PFSK-1 (cell line): ENCODE results near the gene CD300A.

Experiments used
- FOXP2 ChIP-seq: optimal IDR thresholded peaks from 2 replicates; pipeline ENCODE3; 2011; ENCODE audit warnings: borderline replicate concordance, control low read depth, inconsistent platforms; ENCODE audit not compliant: insufficient read depth; ENCODE audit errors: extremely low read length, extremely low read depth
- POLR2AphosphoS5 ChIP-seq: IDR thresholded peaks from 2 replicates; pipeline ENCODE4 v1.6.1; 2012; ENCODE audit warnings: low read depth, mild to moderate bottlenecking, control low read depth, low read length, moderate library complexity
- SIN3A ChIP-seq: IDR thresholded peaks from 2 replicates; pipeline ENCODE4 v1.6.1; 2012; ENCODE audit warnings: mild to moderate bottlenecking, low read length, moderate library complexity, borderline replicate concordance; ENCODE audit not compliant: insufficient read depth
- TAF1 ChIP-seq: IDR thresholded peaks from 2 replicates; pipeline ENCODE4 v1.6.1; 2012; ENCODE audit warnings: low read length, control low read depth, borderline replicate concordance; ENCODE audit not compliant: insufficient read depth
- TF ChIP-seq, protein P1 (sequence below), 2 experiments: IDR thresholded peaks; 2 replicates each; pipeline versions ENCODE4 v1.6.1 to v1.8.0; 2011 to 2012; ENCODE audit warnings: low read depth in 2 of 2, low read length in 2 of 2, control low read depth in 1 of 2, inconsistent platforms in 1 of 2, mild to moderate bottlenecking in 1 of 2, moderate library complexity in 1 of 2; ENCODE audit not compliant: insufficient read depth in 1 of 2

The CD300A gene

DNA sequence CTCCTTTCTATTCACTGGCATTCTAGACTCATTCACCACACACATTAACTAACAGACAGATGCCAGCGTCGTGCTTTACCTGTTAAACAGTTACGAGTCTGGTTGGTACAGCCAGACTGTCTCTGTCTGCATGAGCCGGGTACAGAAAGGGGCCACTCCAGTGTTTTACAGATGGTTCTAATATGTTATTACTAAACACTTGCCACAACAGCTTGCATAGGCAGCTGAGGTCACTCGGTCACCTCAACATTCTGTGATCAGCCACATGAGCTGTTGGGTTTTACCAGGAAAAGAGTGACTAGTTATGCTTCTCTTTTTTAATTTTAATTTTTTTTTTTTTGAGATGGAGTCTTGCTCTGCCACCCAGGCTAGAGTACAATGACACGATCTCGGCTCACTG, 25.2 kb downstream of the CD300A start:
- TF ChIP-seq POLR2AphosphoS5, result no peak
- TF ChIP-seq, protein P1, sequence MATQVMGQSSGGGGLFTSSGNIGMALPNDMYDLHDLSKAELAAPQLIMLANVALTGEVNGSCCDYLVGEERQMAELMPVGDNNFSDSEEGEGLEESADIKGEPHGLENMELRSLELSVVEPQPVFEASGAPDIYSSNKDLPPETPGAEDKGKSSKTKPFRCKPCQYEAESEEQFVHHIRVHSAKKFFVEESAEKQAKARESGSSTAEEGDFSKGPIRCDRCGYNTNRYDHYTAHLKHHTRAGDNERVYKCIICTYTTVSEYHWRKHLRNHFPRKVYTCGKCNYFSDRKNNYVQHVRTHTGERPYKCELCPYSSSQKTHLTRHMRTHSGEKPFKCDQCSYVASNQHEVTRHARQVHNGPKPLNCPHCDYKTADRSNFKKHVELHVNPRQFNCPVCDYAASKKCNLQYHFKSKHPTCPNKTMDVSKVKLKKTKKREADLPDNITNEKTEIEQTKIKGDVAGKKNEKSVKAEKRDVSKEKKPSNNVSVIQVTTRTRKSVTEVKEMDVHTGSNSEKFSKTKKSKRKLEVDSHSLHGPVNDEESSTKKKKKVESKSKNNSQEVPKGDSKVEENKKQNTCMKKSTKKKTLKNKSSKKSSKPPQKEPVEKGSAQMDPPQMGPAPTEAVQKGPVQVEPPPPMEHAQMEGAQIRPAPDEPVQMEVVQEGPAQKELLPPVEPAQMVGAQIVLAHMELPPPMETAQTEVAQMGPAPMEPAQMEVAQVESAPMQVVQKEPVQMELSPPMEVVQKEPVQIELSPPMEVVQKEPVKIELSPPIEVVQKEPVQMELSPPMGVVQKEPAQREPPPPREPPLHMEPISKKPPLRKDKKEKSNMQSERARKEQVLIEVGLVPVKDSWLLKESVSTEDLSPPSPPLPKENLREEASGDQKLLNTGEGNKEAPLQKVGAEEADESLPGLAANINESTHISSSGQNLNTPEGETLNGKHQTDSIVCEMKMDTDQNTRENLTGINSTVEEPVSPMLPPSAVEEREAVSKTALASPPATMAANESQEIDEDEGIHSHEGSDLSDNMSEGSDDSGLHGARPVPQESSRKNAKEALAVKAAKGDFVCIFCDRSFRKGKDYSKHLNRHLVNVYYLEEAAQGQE (IDR thresholded peaks at IDR 0.05; ENCODE audit: insufficient read depth in 1 of 2, low read depth in 2 of 2, low read length in 2 of 2), result no peak
- TF ChIP-seq TAF1, result no peak
- no peak for TF ChIP-seq SIN3A
- no peak for TF ChIP-seq FOXP2

DNA sequence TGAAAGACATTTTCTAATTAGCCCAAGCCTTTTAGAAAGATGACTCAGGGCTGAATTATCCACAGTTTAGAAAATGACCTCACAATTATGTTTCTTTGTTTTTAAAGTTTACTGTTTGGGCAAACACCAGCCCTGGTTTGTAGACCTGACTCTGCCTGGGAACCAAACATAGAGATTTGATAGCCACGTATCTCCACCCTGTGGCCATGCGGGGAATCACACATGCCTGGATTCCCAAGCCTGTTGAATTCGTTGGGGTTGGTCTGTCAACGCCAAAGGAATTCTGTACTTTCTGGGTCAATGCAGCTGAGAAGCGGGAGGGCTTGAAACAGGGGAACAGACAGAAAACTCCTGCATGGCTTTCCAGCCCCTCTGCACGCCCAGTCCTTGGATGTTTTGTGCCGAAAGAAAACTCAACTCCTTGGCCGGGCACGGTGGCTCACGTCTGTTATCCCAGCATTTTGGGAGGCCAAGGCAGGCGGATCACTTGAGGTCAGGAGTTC, 26.9 kb downstream of the CD300A start:
- TF ChIP-seq TAF1, result no peak
- no peak for TF ChIP-seq SIN3A
- TF ChIP-seq, protein P1 (IDR thresholded peaks at IDR 0.05; ENCODE audit: insufficient read depth in 1 of 2, low read depth in 2 of 2, low read length in 2 of 2), result no peak
- no peak for TF ChIP-seq POLR2AphosphoS5
- TF ChIP-seq FOXP2, result no peak

DNA sequence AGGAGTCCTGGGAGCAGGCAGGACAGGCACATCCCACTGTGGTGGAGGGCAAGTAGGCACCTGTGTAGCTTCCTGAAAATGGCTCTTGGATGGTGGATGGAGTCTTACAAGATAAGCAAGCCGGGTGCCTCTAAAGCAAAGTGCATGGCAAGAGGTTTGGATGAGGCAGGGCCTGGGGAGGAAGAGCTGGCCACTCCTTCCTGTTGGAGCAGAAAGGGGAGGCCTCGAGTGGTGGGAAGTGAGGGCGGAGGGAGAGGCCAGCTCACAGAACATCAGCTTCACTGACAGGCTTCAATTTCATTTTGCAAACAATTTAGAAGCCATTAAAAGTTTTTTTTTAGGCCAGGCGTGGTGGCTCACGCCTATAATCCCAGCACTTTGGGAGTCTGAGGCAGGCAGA, 31.0 kb downstream of the CD300A start:
- TF ChIP-seq, protein P1 (IDR thresholded peaks at IDR 0.05; ENCODE audit: insufficient read depth in 1 of 2, low read depth in 2 of 2, low read length in 2 of 2), result no peak
- TF ChIP-seq POLR2AphosphoS5 (no peak), FOXP2 (no peak), TAF1 (no peak), SIN3A (no peak)

DNA sequence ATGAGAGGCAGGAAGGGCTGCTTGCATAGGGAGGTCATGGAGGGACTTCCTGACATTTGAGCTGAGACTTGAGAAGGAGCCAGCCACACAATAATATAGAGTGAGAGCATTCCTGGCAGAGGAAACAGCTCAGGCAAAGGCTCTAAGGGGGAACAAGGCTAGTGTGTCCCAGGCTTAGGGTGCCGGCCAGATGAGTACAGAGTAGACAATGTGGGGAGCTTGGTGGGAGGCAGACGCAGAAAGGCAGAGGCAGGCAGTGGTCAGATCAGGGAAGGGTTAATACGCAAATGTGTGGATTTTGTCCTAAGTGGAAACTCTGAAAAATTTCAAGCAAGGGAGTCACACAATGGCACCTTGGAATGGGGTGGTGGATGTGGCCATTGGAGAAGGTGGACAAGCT, 33.6 kb downstream of the CD300A start:
- TF ChIP-seq FOXP2, result no peak
- no peak for TF ChIP-seq POLR2AphosphoS5
- no peak for TF ChIP-seq SIN3A
- TF ChIP-seq, protein P1 (IDR thresholded peaks at IDR 0.05; ENCODE audit: insufficient read depth in 1 of 2, low read depth in 2 of 2, low read length in 2 of 2), result no peak
- no peak for TF ChIP-seq TAF1

DNA sequence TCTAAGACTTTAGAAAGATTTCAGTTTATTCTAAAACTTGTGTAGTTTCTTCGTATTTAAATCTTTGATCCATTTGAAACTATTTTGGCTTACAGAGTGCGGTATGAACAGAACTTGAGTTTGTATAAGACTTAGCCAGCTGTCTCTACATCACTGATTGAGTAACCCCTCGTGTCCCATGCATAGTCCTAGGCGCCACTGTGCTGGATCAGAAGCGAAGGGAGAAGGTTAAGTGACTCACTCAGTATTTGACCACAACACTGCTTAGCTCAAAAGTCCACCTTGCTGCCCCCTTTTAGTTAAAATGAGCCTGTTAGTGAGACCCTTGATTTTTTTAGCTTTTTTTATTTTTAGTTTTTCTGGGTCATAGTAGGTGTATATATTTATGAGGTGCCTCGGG, 36.4 kb downstream of the CD300A start:
- TF ChIP-seq TAF1 (no peak), FOXP2 (no peak), SIN3A (no peak), POLR2AphosphoS5 (no peak)
- TF ChIP-seq, protein P1 (IDR thresholded peaks at IDR 0.05; ENCODE audit: insufficient read depth in 1 of 2, low read depth in 2 of 2, low read length in 2 of 2), result no peak
